Type B pancreatic cell (in vitro differentiated cells): ENCODE results near the gene MAEA. TPM values are rescaled to one million over a fixed set of nuclear protein-coding genes. Genes with fewer than 3 reads are reported as not detected.
A peak's percentile ranks its signal among the peaks of the same experiment; 100 is the strongest.

ENCODE experiments used
- DNase-seq: peaks from one replicate; pipeline ENCODE4 v3.0.0; 2021; ENCODE audit warnings: mixed read lengths; ENCODE audit not compliant: unreplicated experiment; ENCODE audit errors: extremely low spot score
- H3K27ac Mint-ChIP-seq: 2 replicates; pipeline ENCODE4 v1.8.0; 2021; ENCODE audit warnings: mild to moderate bottlenecking, mixed read lengths
- H3K27me3 Mint-ChIP-seq: 2 replicates; pipeline ENCODE4 v1.8.0; 2021; ENCODE audit warnings: mixed read lengths
- H3K36me3 Mint-ChIP-seq: 2 replicates; pipeline ENCODE4 v1.8.0; 2021; ENCODE audit warnings: mixed read lengths
- H3K4me1 Mint-ChIP-seq: one replicate; pipeline ENCODE4 v1.8.0; 2021; ENCODE audit warnings: mixed read lengths; ENCODE audit not compliant: unreplicated experiment
- H3K4me3 Mint-ChIP-seq: 2 replicates; pipeline ENCODE4 v1.8.0; 2021; ENCODE audit warnings: mild to moderate bottlenecking, mixed read lengths
- H3K9me3 Mint-ChIP-seq: 2 replicates; pipeline ENCODE4 v1.8.0; 2021; ENCODE audit warnings: mixed read lengths
- CTCF ChIP-seq: fragments of 200-600 bp; sonication (generic); conservative IDR thresholded peaks from 2 replicates; pipeline ENCODE4 v1.5.0; 2021; ENCODE audit warnings: antibody characterized with exemption, mild to moderate bottlenecking
- total RNA-seq: library from RNA; stranded (reverse); gene quantifications from 2 replicates; pipeline ENCODE4 v1.2.1, GENCODE V29; 2021; ENCODE audit warnings: low replicate concordance

Gene MAEA
- total RNA-seq, 1 donor from 2014 or later: 81.5 TPM

DNA sequence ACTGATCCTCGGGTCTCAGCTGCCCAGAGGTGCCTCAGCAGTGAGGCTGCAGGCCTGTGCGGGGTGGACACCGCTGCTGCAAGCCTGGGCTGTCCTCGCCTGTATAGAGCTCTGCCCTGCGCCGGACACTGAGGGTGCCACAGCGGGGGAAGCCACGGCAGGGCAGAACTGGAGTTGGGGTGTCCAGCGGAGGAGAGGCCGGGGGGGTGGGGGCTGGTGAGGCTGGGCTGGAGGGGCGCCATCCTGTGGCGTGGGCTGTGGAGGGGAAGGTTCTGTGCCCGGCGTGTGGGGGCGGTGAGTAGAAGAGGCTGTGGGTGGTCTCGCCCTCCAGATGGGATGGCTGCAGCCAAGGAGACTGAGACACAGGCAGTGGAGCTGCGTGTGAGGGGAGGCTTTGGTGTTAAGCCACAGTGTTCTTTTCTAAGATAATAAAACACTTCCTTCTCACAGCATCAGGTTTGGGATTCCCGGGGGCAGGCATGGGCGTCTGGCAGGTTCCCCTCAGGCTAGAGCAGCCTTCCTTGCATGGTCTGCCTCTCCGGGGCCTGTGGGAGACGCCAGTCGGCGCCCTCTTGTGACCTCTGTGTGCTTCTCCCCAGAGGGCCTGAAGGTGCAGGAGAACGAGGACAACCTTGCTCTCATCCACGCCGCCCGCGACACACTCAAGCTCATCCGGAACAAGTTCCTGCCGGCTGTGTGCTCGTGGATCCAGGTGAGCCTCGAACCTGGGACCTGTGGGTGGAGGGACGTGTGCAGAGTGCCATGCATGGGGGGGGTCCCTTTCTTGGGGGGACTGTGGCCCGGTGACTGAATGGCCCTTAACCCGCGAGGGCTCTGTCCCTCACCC, 64.7 kb downstream of the MAEA start:
- TF ChIP-seq CTCF: no peak
- no peak for DNase-seq
- H3K36me3 Mint-ChIP-seq: no peaks in the 10 kb centered on the region

DNA sequence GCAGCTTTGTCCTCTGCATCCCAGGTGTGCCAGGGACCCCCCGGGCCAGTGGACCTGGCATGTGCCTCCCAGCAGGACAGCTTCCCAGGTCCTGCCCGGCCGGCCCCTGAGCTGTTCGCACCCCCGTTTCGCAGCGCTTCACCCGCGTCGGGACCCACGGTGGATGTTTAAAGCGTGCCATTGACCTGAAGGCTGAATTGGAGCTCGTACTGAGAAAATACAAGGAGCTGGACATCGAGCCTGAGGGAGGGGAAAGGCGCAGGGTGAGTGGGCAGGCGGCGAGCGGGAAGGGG, 65.2 kb downstream of the MAEA start:
- H3K9me3 Mint-ChIP-seq: no peaks in the 10 kb centered on the region
- no peak for TF ChIP-seq CTCF
- no peaks in the 10 kb centered on the region for H3K27me3 Mint-ChIP-seq
- no peak overlapping the region for H3K27ac Mint-ChIP-seq
- no peak for DNase-seq
- peaks cover 8% of the 10 kb centered on the region for H3K4me1 Mint-ChIP-seq
- H3K36me3 Mint-ChIP-seq: no peaks in the 10 kb centered on the region
- no peak overlapping the region for H3K4me3 Mint-ChIP-seq

More for the DNA sequence above, 64.7 kb downstream of the MAEA start:
- Mint-ChIP-seq H3K27me3 (no peaks in the 10 kb centered on the region), H3K4me3 (no peak overlapping the region), H3K4me1 (peaks cover 8% of the 10 kb centered on the region), H3K9me3 (no peaks in the 10 kb centered on the region), H3K27ac (no peak overlapping the region)

DNA sequence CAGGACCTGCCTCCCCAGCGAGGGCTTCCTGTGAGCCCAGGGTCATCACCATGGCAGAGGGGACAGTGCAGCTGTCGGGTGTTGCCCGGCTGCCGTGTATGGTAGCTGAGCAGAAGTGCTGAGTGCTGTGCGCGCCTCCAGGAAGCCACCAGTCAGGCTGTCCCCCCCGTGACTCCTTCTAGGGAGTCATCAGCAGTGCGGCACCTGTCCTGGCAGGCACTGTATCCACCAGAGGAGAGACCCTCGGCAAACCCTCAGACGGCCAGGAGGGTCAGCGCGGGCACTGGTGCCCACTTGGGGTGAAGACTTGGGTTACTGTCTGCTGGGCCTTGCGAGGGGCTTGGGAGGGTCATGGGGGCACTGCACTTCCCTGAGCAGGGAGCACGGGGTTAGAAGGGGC, 65.7 kb downstream of the MAEA start:
- H3K4me3 Mint-ChIP-seq: no peak overlapping the region
- H3K27ac Mint-ChIP-seq: peak overlapping the region; percentile 41
- H3K27me3 Mint-ChIP-seq: no peaks in the 10 kb centered on the region
- TF ChIP-seq CTCF: no peak
- H3K4me1 Mint-ChIP-seq: peaks cover 8% of the 10 kb centered on the region
- no peaks in the 10 kb centered on the region for H3K9me3 Mint-ChIP-seq
- no peak for DNase-seq
- H3K36me3 Mint-ChIP-seq: no peaks in the 10 kb centered on the region

GRCh38 chr4:1356181-1356998, 66.7 kb downstream of the MAEA start:
- peak; percentile 91 for TF ChIP-seq CTCF
- DNase-seq: no peak
- H3K27me3 Mint-ChIP-seq: no peaks in the 10 kb centered on the region
- H3K4me3 Mint-ChIP-seq: no peak overlapping the region
- H3K9me3 Mint-ChIP-seq: no peaks in the 10 kb centered on the region
- H3K27ac Mint-ChIP-seq: peak overlapping the region; percentile 46
- H3K36me3 Mint-ChIP-seq: no peaks in the 10 kb centered on the region
- peaks cover 8% of the 10 kb centered on the region for H3K4me1 Mint-ChIP-seq

DNA sequence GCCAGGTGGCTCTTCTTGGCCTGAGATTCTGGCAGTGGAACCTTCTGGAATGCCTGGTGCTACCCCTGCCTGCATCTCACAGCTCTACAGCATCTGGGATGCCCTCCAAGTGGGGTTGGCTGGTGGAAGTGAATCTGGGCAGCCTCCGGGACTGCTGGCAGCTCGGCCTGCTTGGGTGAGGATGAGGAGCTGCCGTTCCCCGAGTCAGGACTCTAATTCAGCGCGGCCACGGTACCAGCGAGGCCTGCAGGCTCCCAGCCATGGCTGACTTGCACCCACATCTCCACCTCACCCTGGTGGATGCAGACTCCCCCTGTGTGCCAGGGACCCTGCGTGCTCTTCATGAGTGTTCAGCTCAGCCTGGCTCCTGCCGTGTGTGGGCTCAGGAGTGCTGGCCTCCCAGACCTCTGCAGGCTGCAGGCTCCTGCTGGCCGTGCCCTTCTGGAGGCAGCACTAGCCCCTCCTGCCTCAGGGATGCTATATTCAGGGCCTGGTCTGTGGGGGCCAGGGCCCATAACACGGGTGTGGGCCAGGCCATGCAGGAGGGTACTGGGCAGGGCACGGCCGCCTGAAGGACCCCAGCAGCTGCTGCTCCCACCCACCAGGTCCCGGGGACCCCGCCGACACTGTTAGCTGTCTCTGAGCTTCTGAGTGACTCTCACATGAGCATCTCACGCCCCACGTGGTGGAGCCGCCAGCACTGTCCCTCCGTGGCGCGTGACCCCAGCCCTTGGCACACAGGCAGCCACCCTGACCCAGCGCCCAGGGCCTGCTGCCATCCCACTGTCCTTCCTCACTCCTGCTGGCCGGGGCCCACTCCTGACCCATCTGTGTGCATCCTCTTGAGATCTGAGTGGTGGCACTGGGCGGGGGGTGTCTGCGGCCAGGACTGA, 67.9 kb downstream of the MAEA start:
- Mint-ChIP-seq H3K27me3 (no peaks in the 10 kb centered on the region), H3K4me3 (no peak overlapping the region), H3K4me1 (peaks cover 4% of the 10 kb centered on the region), H3K27ac (no peak overlapping the region), H3K9me3 (no peaks in the 10 kb centered on the region), H3K36me3 (no peaks in the 10 kb centered on the region)
- no peak for DNase-seq
- TF ChIP-seq CTCF: no peak
